ENCODE data around the gene CDKL5. TPM values are rescaled to one million over a fixed set of nuclear protein-coding genes. Genes with fewer than 3 reads are reported as not detected.
A peak's percentile ranks its signal among the peaks of the same experiment; 100 is the strongest.

CDKL5 gene
- polyA plus RNA-seq, 4 donors, result 0.22 to 3.3 (median 0.52) TPM

GRCh38 chrX:18619288-18619687 lies 193.9 kb downstream of the CDKL5 start:
- Histone ChIP-seq H3K36me3 (ENCODE audit: control insufficient read depth in 3 of 3, insufficient read depth in 2 of 3, low read depth in 1 of 3, low read length in 3 of 3) (no peaks in the 10 kb centered on the region), H3K9me3 (ENCODE audit: control insufficient read depth in 2 of 2, insufficient read depth in 1 of 2, low read depth in 1 of 2, low read length in 1 of 2) (no peaks in the 10 kb centered on the region), H3K27ac (ENCODE audit: low read depth in 1 of 3, low read length in 2 of 3) (no peak overlapping the region), H3K27me3 (ENCODE audit: control insufficient read depth in 3 of 3, insufficient read depth in 3 of 3, low read length in 3 of 3) (no peaks in the 10 kb centered on the region), H3K4me1 (ENCODE audit: control insufficient read depth in 3 of 3, insufficient read depth in 2 of 3, low read depth in 1 of 3, low read length in 2 of 3) (peaks cover 0 to 12% (median 0%) of the 10 kb centered on the region in 3 donors), H3K4me3 (ENCODE audit: low read depth in 1 of 3, low read length in 3 of 3) (no peak overlapping the region)
- FAIRE-seq (no peak), DNase-seq (peak in 1 of 2 donors; percentile 4)
- 12 to 61% (median 41%) methylated on average over 2 of the region's 2 CpGs for WGBS, 3 donors

GRCh38 chrX:18620349-18620748 lies 194.9 kb downstream of the CDKL5 start:
- no peak for FAIRE-seq
- H3K36me3 ChIP-seq (ENCODE audit: control insufficient read depth in 3 of 3, insufficient read depth in 2 of 3, low read depth in 1 of 3, low read length in 3 of 3), result peaks cover 0 to 3% (median 0%) of the 10 kb centered on the region in 3 donors
- peak; percentile 39 to 40 for DNase-seq

GRCh38 chrX:18624599-18624998 lies 199.2 kb downstream of the CDKL5 start:
- peaks cover 0 to under 1% (median 0%) of the 10 kb centered on the region in 3 donors for H3K4me1 ChIP-seq (ENCODE audit: control insufficient read depth in 3 of 3, insufficient read depth in 2 of 3, low read depth in 1 of 3, low read length in 2 of 3)
- no peak overlapping the region for H3K27ac ChIP-seq (ENCODE audit: low read depth in 1 of 3, low read length in 2 of 3)
- FAIRE-seq (no peak), DNase-seq (no peak)
- no peaks in the 10 kb centered on the region for H3K9me3 ChIP-seq (ENCODE audit: control insufficient read depth in 2 of 2, insufficient read depth in 1 of 2, low read depth in 1 of 2, low read length in 1 of 2)
- no peaks in the 10 kb centered on the region for H3K27me3 ChIP-seq (ENCODE audit: control insufficient read depth in 3 of 3, insufficient read depth in 3 of 3, low read length in 3 of 3)
- 79 to 93% (median 88%) methylated on average over 2 of the region's 2 CpGs for WGBS, 3 donors
- no peak overlapping the region for H3K4me3 ChIP-seq (ENCODE audit: low read depth in 1 of 3, low read length in 3 of 3)
- H3K36me3 ChIP-seq (ENCODE audit: control insufficient read depth in 3 of 3, insufficient read depth in 2 of 3, low read depth in 1 of 3, low read length in 3 of 3), result peaks cover 0 to 15% (median 0%) of the 10 kb centered on the region in 3 donors

More at GRCh38 chrX:18620349-18620748, 194.9 kb downstream of the CDKL5 start:
- WGBS, 3 donors, result 15 to 61% (median 41%) methylated on average over 8 of the region's 8 CpGs
- no peak overlapping the region for H3K4me3 ChIP-seq (ENCODE audit: low read depth in 1 of 3, low read length in 3 of 3)
- peaks cover 0 to 12% (median 0%) of the 10 kb centered on the region in 3 donors for H3K4me1 ChIP-seq (ENCODE audit: control insufficient read depth in 3 of 3, insufficient read depth in 2 of 3, low read depth in 1 of 3, low read length in 2 of 3)
- no peak overlapping the region for H3K27ac ChIP-seq (ENCODE audit: low read depth in 1 of 3, low read length in 2 of 3)
- no peaks in the 10 kb centered on the region for H3K27me3 ChIP-seq (ENCODE audit: control insufficient read depth in 3 of 3, insufficient read depth in 3 of 3, low read length in 3 of 3)
- H3K9me3 ChIP-seq (ENCODE audit: control insufficient read depth in 2 of 2, insufficient read depth in 1 of 2, low read depth in 1 of 2, low read length in 1 of 2), result no peaks in the 10 kb centered on the region

GRCh38 chrX:18630934-18631333 lies 205.5 kb downstream of the CDKL5 start:
- Histone ChIP-seq H3K27ac (ENCODE audit: low read depth in 1 of 3, low read length in 2 of 3) (no peak overlapping the region), H3K4me3 (ENCODE audit: low read depth in 1 of 3, low read length in 3 of 3) (no peak overlapping the region), H3K9me3 (ENCODE audit: control insufficient read depth in 2 of 2, insufficient read depth in 1 of 2, low read depth in 1 of 2, low read length in 1 of 2) (no peaks in the 10 kb centered on the region), H3K4me1 (ENCODE audit: control insufficient read depth in 3 of 3, insufficient read depth in 2 of 3, low read depth in 1 of 3, low read length in 2 of 3) (no peaks in the 10 kb centered on the region), H3K36me3 (ENCODE audit: control insufficient read depth in 3 of 3, insufficient read depth in 2 of 3, low read depth in 1 of 3, low read length in 3 of 3) (peaks cover 0 to 15% (median 0%) of the 10 kb centered on the region in 3 donors), H3K27me3 (ENCODE audit: control insufficient read depth in 3 of 3, insufficient read depth in 3 of 3, low read length in 3 of 3) (no peaks in the 10 kb centered on the region)
- WGBS, 3 donors, result 85 to 95% (median 91%) methylated on average over 8 of the region's 8 CpGs
- no peak for FAIRE-seq
- no peak for DNase-seq

- peaks cover 0 to 2% (median 0%) of the 10 kb centered on the region in 3 donors for H3K36me3 ChIP-seq (ENCODE audit: control insufficient read depth in 3 of 3, insufficient read depth in 2 of 3, low read depth in 1 of 3, low read length in 3 of 3)
- WGBS, 3 donors, result 82 to 99% (median 86%) methylated on average over 2 of the region's 2 CpGs
- H3K27ac ChIP-seq (ENCODE audit: low read depth in 1 of 3, low read length in 2 of 3), result no peak overlapping the region
Observed at GRCh38 chrX:18638398-18638797, 213.0 kb downstream of the CDKL5 start.

GRCh38 chrX:18639280-18639679 lies 213.9 kb downstream of the CDKL5 start:
- Histone ChIP-seq H3K36me3 (ENCODE audit: control insufficient read depth in 3 of 3, insufficient read depth in 2 of 3, low read depth in 1 of 3, low read length in 3 of 3) (no peaks in the 10 kb centered on the region), H3K9me3 (ENCODE audit: control insufficient read depth in 2 of 2, insufficient read depth in 1 of 2, low read depth in 1 of 2, low read length in 1 of 2) (no peaks in the 10 kb centered on the region), H3K27ac (ENCODE audit: low read depth in 1 of 3, low read length in 2 of 3) (no peak overlapping the region), H3K27me3 (ENCODE audit: control insufficient read depth in 3 of 3, insufficient read depth in 3 of 3, low read length in 3 of 3) (no peaks in the 10 kb centered on the region), H3K4me3 (ENCODE audit: low read depth in 1 of 3, low read length in 3 of 3) (no peak overlapping the region), H3K4me1 (ENCODE audit: control insufficient read depth in 3 of 3, insufficient read depth in 2 of 3, low read depth in 1 of 3, low read length in 2 of 3) (no peaks in the 10 kb centered on the region)
- 85 to 95% (median 92%) methylated on average over 2 of the region's 2 CpGs for WGBS, 3 donors
- no peak for FAIRE-seq
- no peak for DNase-seq

More at GRCh38 chrX:18638398-18638797, 213.0 kb downstream of the CDKL5 start:
- Histone ChIP-seq H3K4me3 (ENCODE audit: low read depth in 1 of 3, low read length in 3 of 3) (no peak overlapping the region), H3K9me3 (ENCODE audit: control insufficient read depth in 2 of 2, insufficient read depth in 1 of 2, low read depth in 1 of 2, low read length in 1 of 2) (no peaks in the 10 kb centered on the region), H3K4me1 (ENCODE audit: control insufficient read depth in 3 of 3, insufficient read depth in 2 of 3, low read depth in 1 of 3, low read length in 2 of 3) (no peaks in the 10 kb centered on the region), H3K27me3 (ENCODE audit: control insufficient read depth in 3 of 3, insufficient read depth in 3 of 3, low read length in 3 of 3) (no peaks in the 10 kb centered on the region)
- FAIRE-seq, result no peak
- DNase-seq, result no peak

- Histone ChIP-seq H3K4me3 (ENCODE audit: low read depth in 1 of 3, low read length in 3 of 3) (no peak overlapping the region), H3K9me3 (ENCODE audit: control insufficient read depth in 2 of 2, insufficient read depth in 1 of 2, low read depth in 1 of 2, low read length in 1 of 2) (no peaks in the 10 kb centered on the region), H3K36me3 (ENCODE audit: control insufficient read depth in 3 of 3, insufficient read depth in 2 of 3, low read depth in 1 of 3, low read length in 3 of 3) (no peaks in the 10 kb centered on the region), H3K27me3 (ENCODE audit: control insufficient read depth in 3 of 3, insufficient read depth in 3 of 3, low read length in 3 of 3) (no peaks in the 10 kb centered on the region), H3K27ac (ENCODE audit: low read depth in 1 of 3, low read length in 2 of 3) (no peak overlapping the region), H3K4me1 (ENCODE audit: control insufficient read depth in 3 of 3, insufficient read depth in 2 of 3, low read depth in 1 of 3, low read length in 2 of 3) (no peaks in the 10 kb centered on the region)
- WGBS, 3 donors, result 61 to 87% (median 65%) methylated on average over 9 to 10 of the region's 10 CpGs
- DNase-seq, result no peak
- FAIRE-seq, result no peak
Observed at GRCh38 chrX:18640686-18641085, 215.3 kb downstream of the CDKL5 start.

- 82 to 92% (median 83%) methylated on average over 3 of the region's 3 CpGs for WGBS, 3 donors
- H3K4me1 ChIP-seq (ENCODE audit: control insufficient read depth in 3 of 3, insufficient read depth in 2 of 3, low read depth in 1 of 3, low read length in 2 of 3), result no peaks in the 10 kb centered on the region
- no peak overlapping the region for H3K4me3 ChIP-seq (ENCODE audit: low read depth in 1 of 3, low read length in 3 of 3)
- no peak for FAIRE-seq
- H3K27ac ChIP-seq (ENCODE audit: low read depth in 1 of 3, low read length in 2 of 3), result no peak overlapping the region
- H3K36me3 ChIP-seq (ENCODE audit: control insufficient read depth in 3 of 3, insufficient read depth in 2 of 3, low read depth in 1 of 3, low read length in 3 of 3), result no peaks in the 10 kb centered on the region
- no peaks in the 10 kb centered on the region for H3K9me3 ChIP-seq (ENCODE audit: control insufficient read depth in 2 of 2, insufficient read depth in 1 of 2, low read depth in 1 of 2, low read length in 1 of 2)
- no peak for DNase-seq
- H3K27me3 ChIP-seq (ENCODE audit: control insufficient read depth in 3 of 3, insufficient read depth in 3 of 3, low read length in 3 of 3), result no peaks in the 10 kb centered on the region
Observed at GRCh38 chrX:18643243-18643642, 217.8 kb downstream of the CDKL5 start.

- no peaks in the 10 kb centered on the region for H3K27me3 ChIP-seq (ENCODE audit: control insufficient read depth in 3 of 3, insufficient read depth in 3 of 3, low read length in 3 of 3)
- no peak overlapping the region for H3K4me3 ChIP-seq (ENCODE audit: low read depth in 1 of 3, low read length in 3 of 3)
- no peaks in the 10 kb centered on the region for H3K36me3 ChIP-seq (ENCODE audit: control insufficient read depth in 3 of 3, insufficient read depth in 2 of 3, low read depth in 1 of 3, low read length in 3 of 3)
- no peaks in the 10 kb centered on the region for H3K4me1 ChIP-seq (ENCODE audit: control insufficient read depth in 3 of 3, insufficient read depth in 2 of 3, low read depth in 1 of 3, low read length in 2 of 3)
- FAIRE-seq (no peak), DNase-seq (no peak)
- no peak overlapping the region for H3K27ac ChIP-seq (ENCODE audit: low read depth in 1 of 3, low read length in 2 of 3)
- no peaks in the 10 kb centered on the region for H3K9me3 ChIP-seq (ENCODE audit: control insufficient read depth in 2 of 2, insufficient read depth in 1 of 2, low read depth in 1 of 2, low read length in 1 of 2)
- WGBS, 3 donors, result 49 to 61% (median 57%) methylated on average over 3 of the region's 3 CpGs
Observed at GRCh38 chrX:18643853-18644252, 218.4 kb downstream of the CDKL5 start.
